ENCODE measurements around the gene SPIRE1. TPM values are rescaled to one million over a fixed set of nuclear protein-coding genes. Genes with fewer than 3 reads are reported as not detected.
"Not testable (repeated sequence)": the region's sequence is repeated elsewhere in the genome, so short reads cannot be mapped to it uniquely, and the experiment has no call there.

The SPIRE1 gene
- total RNA-seq, 2 experiments from 2014 or later, result 0.19 to 2.4 TPM

DNA sequence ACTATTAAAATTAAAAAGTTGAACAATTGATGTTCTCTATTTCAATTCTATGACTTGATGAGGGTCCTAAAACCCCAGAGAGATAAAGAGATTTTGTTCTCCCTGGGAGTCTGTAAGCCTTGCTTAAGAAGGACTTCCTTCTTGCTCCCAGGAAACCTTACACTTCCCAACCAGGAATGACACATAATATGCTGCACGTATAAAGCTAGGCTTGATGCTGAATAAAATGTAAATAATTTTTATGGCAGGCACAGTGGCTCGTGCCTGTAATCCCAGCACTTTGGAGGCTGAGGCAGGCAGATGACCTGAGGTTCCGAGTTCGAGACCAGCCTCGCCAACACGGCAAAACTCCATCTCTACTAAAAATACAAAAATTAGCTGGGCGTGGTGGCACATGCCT is 27.8 kb downstream of the SPIRE1 start:
- BruUV-seq (replicated peaks), result no TSS peak
- ChIA-PET POLR2A (no interaction called here), CTCF (ENCODE audit: unreplicated experiment) (no interaction called here)
- TF ChIP-seq, protein P1, sequence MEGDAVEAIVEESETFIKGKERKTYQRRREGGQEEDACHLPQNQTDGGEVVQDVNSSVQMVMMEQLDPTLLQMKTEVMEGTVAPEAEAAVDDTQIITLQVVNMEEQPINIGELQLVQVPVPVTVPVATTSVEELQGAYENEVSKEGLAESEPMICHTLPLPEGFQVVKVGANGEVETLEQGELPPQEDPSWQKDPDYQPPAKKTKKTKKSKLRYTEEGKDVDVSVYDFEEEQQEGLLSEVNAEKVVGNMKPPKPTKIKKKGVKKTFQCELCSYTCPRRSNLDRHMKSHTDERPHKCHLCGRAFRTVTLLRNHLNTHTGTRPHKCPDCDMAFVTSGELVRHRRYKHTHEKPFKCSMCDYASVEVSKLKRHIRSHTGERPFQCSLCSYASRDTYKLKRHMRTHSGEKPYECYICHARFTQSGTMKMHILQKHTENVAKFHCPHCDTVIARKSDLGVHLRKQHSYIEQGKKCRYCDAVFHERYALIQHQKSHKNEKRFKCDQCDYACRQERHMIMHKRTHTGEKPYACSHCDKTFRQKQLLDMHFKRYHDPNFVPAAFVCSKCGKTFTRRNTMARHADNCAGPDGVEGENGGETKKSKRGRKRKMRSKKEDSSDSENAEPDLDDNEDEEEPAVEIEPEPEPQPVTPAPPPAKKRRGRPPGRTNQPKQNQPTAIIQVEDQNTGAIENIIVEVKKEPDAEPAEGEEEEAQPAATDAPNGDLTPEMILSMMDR (conservative IDR thresholded peaks at IDR 0.05; ENCODE audit: low read length), result no peak
- no peak for TF ChIP-seq EZH2phosphoT487 (IDR thresholded peaks at IDR 0.05; ENCODE audit: borderline replicate concordance, low read depth, low read length)
- Histone ChIP-seq H3K9me3 (ENCODE audit: low read length) (no peaks in the 10 kb centered on the region), H3K79me2 (ENCODE audit: insufficient read depth, low read depth, low read length) (no peaks in the 10 kb centered on the region), H3K36me3 (ENCODE audit: insufficient read depth, low read length) (no peaks in the 10 kb centered on the region), H4K20me1 (ENCODE audit: insufficient read depth, low read length) (no peaks in the 10 kb centered on the region), H2AFZ (ENCODE audit: low read length) (no peak overlapping the region), H3K9me2 (ENCODE audit: insufficient read depth, low read length) (no peaks in the 10 kb centered on the region), H3K4me1 (ENCODE audit: insufficient read depth, low read length, poor library complexity, severe bottlenecking) (no peaks in the 10 kb centered on the region), H3K4me3 (ENCODE audit: low read depth, low read length, poor library complexity, severe bottlenecking) (no peak overlapping the region), H3K4me2 (ENCODE audit: low read length) (no peak overlapping the region), H3K27ac (ENCODE audit: low read depth, low read length, poor library complexity, severe bottlenecking) (no peak overlapping the region)
- no peak for DNase-seq (ENCODE audit: low spot score)
- intact Hi-C loops (cut with micrococcal nuclease; ENCODE audit: unreplicated experiment), result no loop called here

DNA sequence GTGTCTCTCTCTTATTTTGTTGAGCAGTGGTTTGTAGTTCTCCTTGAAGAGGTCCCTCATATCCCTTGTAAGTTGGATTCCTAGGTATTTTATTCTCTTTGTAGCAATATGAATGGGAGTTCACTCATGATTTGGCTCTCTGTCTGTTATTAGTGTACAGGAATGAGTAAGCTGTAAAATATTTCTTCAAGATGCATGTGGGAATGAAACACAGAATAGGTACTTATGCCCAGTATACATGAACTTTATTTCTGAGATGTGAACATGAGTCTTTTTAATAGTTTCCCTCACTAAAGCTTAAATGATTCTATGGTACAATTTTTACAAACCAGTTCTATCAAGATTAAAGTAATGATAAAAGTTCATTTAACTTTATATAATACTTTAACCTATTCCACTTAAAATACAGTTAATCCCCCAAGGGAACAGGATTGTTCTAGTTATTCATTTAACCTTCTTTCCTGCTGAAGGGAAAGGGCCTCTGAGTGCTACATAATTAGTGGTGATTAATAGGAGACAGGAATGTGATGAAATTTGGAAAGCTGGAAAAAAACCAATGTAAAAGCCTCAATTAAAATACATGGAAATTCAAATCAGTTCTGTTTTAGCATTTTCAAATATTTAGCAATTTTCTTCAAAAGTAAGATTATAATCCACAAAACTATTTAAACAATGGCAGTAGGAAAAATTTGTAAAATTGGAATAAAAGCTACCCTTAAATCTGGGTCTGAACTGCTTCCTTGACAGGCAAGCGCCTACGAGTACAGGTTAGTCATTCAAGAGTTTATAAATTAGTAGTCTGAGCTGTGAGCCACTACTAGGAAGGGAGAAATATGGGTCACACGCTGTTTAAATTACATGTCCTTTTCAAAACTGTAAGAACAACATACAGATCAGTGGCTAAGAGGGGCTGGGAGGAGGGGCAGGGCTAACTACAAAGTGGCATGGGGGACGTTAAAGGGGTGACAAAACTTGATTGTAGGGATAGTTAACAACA is 28.9 kb downstream of the SPIRE1 start:
- H3K4me1 ChIP-seq (ENCODE audit: insufficient read depth, low read length, poor library complexity, severe bottlenecking), result no peaks in the 10 kb centered on the region
- no peak overlapping the region for H3K4me3 ChIP-seq (ENCODE audit: low read depth, low read length, poor library complexity, severe bottlenecking)
- H2AFZ ChIP-seq (ENCODE audit: low read length), result no peak overlapping the region
- H3K9me3 ChIP-seq (ENCODE audit: low read length), result no peaks in the 10 kb centered on the region
- intact Hi-C loops (cut with micrococcal nuclease; ENCODE audit: unreplicated experiment), result no loop called here
- no peak overlapping the region for H3K4me2 ChIP-seq (ENCODE audit: low read length)
- CTCF ChIA-PET (ENCODE audit: unreplicated experiment), result no interaction called here
- no peak overlapping the region for H3K27ac ChIP-seq (ENCODE audit: low read depth, low read length, poor library complexity, severe bottlenecking)
- no TSS peak for BruUV-seq (replicated peaks)
- TF ChIP-seq, protein P1 (conservative IDR thresholded peaks at IDR 0.05; ENCODE audit: low read length), result no peak
- no peak for TF ChIP-seq EZH2phosphoT487 (IDR thresholded peaks at IDR 0.05; ENCODE audit: borderline replicate concordance, low read depth, low read length)
- POLR2A ChIA-PET, result interaction anchor here (0.6 kb wide), 1 partner anchor 255 kb away, joined by 3 read pairs; the partner anchor contains the start of gene PTPN2
- no peaks in the 10 kb centered on the region for H3K9me2 ChIP-seq (ENCODE audit: insufficient read depth, low read length)
- no peak for DNase-seq (ENCODE audit: low spot score)
- H4K20me1 ChIP-seq (ENCODE audit: insufficient read depth, low read length), result no peaks in the 10 kb centered on the region
- H3K36me3 ChIP-seq (ENCODE audit: insufficient read depth, low read length), result no peaks in the 10 kb centered on the region
- H3K79me2 ChIP-seq (ENCODE audit: insufficient read depth, low read depth, low read length), result no peaks in the 10 kb centered on the region

DNA sequence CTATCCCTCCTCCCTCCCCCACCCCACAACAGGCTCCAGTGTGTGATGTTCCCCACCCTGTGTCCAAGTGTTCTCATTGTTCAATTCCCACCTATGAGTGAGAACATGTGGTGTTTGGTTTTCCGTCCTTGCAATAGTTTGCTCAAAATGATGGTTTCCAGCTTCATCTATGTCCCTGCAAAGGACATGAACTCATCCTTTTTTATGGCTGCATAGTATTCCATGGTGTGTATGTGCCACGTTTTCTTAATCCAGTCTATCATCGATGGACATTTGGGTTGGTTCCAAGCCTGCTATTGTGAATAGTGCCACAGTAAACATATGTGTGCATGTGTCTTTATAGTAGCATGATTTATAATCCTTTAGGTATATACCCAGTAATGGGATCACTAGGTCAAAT is 30.7 kb downstream of the SPIRE1 start:
- POLR2A ChIA-PET; intact Hi-C loops (cut with micrococcal nuclease; ENCODE audit: unreplicated experiment); CTCF ChIA-PET (ENCODE audit: unreplicated experiment); H3K4me3 ChIP-seq (ENCODE audit: low read depth, low read length, poor library complexity, severe bottlenecking); H3K4me2 ChIP-seq (ENCODE audit: low read length); H3K9me2 ChIP-seq (ENCODE audit: insufficient read depth, low read length); H3K36me3 ChIP-seq (ENCODE audit: insufficient read depth, low read length); H3K9me3 ChIP-seq (ENCODE audit: low read length); BruUV-seq (replicated peaks); H3K27ac ChIP-seq (ENCODE audit: low read depth, low read length, poor library complexity, severe bottlenecking); H3K4me1 ChIP-seq (ENCODE audit: insufficient read depth, low read length, poor library complexity, severe bottlenecking); DNase-seq (ENCODE audit: low spot score); H4K20me1 ChIP-seq (ENCODE audit: insufficient read depth, low read length); H2AFZ ChIP-seq (ENCODE audit: low read length); H3K79me2 ChIP-seq (ENCODE audit: insufficient read depth, low read depth, low read length): not testable (repeated sequence)
